ELR (cell line): ENCODE measurements around the gene BORCS6.
A peak's percentile ranks its signal among the peaks of the same experiment; 100 is the strongest.

ENCODE experiments used
- DNase-seq: peaks from one replicate; pipeline ENCODE4 v3.0.0-alpha.2; 2015; ENCODE audit warnings: low read depth

BORCS6 gene

DNA sequence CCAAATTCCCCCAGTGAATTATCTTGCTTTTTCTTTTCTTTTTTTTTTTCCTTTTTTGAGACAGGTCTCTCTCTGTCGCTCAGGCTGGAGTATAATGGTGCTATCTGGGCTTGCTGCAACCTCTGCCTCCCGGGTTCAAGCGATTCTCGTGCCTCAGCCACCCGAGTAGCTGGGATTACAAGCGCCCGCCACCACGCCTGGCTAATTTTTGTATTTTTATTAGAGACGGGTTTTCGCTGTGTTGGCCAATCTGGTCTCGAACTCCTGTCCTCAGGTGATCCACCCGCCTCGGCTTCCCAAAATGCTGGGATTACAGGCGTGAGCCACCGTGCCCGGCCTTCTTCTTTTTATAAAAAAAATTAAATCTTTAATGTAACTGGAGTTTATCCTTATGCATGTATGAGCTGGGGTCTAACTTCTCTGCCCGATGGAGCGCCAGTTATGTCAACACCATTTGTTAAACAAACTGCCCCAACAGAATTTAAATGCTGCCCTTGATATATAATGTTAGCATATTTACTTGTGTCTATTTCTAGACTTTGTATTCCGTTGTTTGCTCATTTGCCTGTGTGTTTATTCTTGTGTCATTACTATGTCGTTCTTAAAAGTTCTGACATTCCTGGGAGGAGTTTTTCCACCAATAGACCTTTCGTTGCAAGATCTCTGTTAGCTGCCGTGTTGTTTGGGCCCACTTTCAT lies 20.9 kb upstream of the BORCS6 start:
- peak; percentile 44 for DNase-seq

DNA sequence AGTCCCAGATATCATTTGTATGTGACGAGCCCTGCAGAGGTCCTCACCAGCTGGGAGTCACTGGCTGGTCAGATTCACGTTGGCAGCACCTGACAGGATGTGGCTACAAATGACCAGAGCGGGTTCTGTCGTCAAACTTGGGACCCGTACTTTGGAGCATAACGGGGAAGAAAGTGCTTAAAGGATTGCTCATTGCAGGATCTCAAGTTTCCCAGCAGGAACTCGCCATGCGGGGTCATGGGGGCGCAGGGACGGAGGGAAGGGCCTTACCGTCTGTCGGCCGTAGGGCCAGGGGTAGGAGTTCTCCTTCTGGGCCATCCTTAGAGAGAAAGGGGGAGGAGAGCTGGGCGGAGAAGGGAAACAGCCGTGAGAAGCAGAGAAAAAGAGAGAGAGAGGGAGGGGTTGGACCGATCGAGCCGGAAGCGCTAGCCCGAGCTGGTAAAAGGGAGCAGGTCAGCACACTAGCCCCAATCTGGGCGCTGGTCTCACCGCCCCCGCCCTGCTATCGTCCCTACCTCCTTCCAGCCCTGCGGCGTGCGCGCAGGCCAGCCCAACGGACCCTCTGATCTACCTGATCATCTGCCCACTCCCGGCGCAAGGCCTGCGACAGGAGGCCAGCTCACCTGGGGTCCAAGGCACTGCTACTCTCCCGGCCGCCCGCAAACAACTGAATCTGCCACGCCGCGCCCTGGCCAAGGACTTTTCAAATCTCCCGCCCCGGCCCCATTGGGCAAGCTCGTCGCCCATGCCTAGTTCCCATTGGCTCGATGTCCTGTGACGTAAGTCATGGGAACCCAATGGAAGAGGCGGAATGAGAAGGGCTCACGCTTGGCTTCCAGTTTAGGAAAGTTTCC lies 20.2 kb upstream of the BORCS6 start, which contains the start of gene AURKB:
Gene AURKB (minus strand): TSS at position 669 of the 854 bp plus-strand sequence. CDS start 351 bp downstream, at position 318.
- DNase-seq, result peak; percentile 99

DNA sequence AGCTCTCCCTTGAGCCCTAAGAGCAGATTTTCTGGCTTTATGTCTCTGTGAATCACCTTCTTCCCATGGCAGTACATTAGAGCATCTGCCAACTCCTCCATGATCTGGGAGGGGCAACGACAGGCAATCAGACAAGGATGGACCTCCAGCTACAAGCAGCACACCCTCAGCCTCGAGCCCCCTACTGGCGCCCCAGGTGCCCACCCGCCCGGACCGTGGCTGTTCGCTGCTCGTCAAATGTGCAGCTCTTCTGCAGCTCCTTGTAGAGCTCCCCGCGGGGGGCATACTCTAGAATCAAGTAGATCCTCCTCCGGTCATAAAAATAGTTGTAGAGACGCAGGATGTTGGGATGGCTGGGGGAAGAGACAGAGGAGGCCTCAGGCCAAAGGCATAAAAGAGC lies 16.6 kb upstream of the BORCS6 start:
- no peak for DNase-seq

DNA sequence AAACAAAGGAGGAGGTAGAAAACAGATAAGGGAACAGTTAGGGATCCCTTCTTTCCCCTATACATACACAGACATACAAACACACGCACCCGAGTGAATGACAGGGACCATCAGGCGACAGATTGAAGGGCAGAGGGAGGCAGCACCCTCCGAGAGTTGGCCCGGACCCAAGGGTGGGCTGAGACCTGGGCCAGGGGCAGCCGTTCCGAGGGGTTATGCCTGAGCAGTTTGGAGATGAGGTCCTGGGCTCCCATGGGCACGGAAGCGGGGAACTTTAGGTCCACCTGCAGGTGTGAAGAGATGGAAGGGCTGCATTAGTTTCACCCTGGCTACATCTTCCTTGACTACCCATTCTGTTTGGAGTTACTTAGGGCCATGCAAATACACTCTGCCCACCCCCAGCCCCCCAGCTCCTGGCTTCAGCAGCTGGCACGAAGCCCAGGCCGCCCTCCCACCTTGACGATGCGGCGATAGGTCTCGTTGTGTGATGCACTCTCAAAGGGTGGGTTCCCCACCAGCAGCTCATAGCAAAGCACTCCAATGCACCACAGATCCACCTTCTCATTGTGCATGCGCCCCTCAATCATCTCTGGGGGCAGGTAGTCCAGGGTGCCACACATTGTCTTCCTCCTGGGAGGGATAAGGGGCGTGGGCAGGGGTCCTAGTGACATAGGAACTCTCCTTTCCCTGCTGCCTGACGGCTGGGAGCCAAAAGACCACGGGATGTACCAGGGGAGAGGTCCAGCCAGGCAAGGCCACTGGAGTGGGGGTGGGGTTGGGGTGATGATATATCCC lies 15.0 kb upstream of the BORCS6 start:
- no peak for DNase-seq

DNA sequence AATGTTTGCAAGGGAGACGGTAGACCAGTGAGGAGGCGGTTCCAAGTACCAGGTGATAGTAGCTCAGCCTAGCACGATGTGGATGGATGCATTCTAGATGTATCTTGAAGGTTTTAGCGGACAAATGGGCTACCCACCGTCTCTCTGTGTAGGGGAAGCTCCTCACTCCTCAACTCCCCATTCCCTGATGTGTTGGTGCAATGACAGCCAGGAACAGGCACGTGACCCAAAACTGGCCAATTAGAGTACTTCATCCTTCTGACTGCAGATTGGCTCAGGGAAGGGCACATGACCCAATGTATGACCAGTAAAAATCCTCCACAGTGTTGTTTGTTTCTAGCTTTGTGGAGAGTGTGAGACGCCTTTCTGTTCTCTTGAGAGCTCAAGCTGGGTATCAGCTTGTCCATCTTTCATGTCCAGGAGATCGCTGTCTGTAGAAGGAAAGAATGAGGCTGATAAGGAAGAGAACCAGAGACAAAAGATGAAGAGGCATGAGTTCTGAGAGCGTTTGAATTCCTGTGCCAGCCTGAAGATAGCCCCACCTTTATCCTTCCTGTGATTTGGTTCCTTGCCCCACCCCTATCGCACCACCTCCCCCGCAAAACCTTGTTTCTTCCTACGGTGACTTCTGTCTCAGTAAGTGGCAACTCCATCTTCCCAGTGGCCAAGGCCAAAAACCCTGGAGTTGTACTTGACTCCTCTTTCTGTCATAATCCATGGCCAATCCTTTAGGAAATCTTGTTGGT lies 2.3 kb upstream of the BORCS6 start:
- peak; percentile 85 for DNase-seq

DNA sequence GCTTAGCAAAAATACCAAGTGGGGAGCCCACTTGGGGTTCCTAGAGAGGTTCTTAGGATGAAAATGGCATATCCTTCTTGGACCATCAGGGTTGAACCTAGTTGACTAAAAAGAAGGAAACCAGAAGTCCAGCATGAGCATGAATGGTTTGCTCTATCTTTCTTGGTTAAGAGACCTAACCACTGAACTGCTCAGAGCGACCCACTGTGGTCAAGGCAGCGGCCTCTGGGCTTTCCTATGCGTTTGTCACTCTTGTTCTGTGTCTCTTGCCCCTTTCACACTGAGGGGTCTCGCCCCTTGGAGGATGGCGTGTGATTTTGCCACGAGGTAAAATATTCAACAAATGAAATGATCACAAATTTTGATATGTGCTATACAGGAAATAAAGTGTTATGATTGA lies 526 bp upstream of the BORCS6 start:
- no peak for DNase-seq

DNA sequence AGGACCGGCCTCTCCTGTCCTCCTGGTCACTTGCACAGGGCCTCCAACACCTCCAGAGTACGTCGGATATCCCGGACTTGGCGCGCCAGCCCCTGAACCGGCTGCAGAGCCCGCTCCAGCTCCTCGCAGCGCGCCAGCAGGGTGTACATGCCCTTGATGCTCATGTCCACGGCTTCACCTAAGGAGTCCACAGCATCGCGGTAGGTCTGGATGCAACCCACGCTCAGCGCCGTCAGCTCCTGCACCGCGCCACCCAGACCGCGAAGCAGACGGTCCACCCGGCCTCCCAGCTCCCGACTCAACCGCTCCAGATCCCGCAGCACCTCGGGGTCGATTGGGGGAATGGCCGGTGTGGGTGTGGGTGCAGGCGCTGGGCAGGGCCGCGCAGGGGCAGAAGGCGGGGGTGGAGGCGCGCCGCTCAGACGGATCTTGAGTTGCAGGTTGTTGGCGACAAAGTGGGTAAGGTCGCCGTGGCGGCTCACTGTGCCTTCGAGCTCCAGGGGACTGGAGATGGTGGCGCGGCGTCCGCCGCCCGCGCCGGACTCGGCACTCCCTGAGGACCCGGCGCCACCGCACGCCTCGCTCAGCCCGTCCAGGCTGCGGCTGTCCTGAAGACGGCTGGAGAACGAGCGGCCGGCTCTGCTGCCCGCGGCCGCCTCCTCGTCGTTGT lies 804 bp downstream of the BORCS6 start:
- DNase-seq, result no peak

DNA sequence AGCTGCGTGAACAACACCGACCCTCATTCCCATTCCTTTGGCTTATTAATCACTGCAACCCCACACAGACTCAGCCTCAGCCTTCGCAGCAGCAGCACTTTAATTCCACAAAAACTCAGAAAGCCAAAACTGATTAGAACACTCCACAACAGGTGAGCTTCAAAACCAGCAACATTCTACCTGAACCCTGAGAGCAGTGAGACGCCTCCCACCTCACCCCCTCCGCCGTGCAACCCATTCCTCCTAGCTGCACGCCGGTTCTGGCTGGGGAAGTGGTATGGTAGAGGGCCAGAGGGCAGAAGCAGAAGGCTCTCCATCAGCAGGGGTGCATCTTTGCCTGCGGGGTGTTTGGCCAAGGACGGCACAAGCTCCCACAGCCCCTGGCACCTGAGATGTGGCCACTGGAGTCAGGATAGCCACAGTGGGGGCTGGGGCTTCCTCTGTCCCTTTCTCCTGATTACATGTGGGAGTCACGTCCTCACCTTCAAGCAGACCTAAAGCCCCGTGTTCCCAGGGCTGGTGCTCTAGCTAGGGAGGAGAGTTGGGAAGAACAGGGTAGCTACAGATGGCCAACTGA lies 1.6 kb downstream of the BORCS6 start:
- no peak for DNase-seq

DNA sequence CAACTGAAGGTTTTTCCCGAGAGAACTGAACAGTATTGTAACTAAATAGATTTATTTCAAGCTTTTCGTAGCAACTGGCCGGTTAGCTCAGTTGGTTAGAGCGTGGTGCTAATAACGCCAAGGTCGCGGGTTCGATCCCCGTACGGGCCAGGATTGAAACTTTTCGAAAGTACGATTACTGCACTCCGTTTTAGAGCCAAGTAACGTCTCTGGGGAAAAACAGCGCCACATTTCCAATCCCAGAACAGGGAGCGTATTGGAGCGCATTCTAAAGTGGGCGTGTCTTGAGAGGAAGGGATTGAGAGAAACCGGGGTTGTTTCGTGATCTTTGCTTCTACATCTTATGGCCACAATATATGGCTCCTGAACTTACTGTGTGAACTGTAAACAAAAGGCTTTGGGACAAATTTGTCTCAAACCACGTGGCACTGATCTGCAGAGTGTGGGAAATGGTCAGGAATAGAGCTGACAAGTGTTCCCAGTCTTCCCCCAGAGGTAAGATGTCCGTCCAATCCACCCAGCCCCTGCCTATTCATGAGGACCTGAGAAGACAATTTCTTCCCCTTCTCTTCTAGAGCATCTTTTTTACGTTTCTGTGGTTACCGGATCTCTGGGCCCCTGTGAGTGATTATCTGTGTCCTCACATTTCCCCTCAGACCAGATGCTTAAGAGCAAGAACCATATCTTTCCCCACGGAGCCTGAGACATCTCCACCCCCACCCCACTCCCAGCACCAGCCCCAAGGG lies 2.3 kb downstream of the BORCS6 start:
- peak; percentile 100 for DNase-seq

DNA sequence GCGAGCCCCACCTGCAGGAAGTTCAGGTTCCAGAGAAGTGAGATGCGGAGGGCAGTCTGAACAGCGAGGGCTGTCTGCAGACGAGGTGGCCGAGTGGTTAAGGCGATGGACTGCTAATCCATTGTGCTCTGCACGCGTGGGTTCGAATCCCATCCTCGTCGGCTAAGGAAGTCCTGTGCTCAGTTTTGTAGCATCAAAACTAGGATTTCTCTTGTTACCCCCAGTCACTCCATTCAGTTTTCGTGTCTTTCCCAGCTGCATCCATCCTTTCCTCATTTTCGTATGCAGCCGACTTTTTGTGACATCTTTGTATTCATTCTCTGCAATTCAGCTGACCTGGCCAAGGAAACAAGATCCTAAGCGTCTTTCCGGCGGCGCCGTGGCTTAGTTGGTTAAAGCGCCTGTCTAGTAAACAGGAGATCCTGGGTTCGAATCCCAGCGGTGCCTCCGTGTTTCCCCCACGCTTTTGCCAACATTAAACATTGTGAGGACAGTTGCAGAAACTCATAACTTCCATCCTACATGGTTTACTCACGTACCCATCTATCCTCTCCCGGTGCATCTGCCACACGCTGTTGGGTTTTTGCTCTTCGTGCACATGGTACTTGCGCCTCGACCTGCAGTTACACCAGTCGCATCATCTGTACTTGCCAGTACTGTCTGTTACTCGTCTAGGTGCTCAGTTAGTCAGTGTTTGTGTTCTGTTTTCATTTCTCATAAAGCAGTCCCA lies 3.0 kb downstream of the BORCS6 start:
- DNase-seq, result peak; percentile 95

DNA sequence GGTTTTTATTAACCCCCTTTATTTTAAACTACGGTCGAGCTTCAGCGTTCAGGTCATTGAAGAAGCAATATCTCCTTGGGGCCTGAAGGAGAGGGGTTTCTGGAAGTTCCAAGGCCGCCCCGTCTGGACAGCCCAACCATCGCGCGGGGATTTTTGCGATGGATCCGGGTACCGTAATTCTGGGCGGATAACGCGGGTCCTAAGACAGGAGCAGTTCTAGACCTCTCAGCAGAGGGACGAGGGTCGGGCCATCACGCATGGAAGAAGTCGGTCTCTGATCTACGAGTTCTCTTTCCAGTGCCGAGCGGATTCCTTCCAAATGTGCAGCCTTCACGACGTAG lies 3.6 kb downstream of the BORCS6 start:
- no peak for DNase-seq

DNA sequence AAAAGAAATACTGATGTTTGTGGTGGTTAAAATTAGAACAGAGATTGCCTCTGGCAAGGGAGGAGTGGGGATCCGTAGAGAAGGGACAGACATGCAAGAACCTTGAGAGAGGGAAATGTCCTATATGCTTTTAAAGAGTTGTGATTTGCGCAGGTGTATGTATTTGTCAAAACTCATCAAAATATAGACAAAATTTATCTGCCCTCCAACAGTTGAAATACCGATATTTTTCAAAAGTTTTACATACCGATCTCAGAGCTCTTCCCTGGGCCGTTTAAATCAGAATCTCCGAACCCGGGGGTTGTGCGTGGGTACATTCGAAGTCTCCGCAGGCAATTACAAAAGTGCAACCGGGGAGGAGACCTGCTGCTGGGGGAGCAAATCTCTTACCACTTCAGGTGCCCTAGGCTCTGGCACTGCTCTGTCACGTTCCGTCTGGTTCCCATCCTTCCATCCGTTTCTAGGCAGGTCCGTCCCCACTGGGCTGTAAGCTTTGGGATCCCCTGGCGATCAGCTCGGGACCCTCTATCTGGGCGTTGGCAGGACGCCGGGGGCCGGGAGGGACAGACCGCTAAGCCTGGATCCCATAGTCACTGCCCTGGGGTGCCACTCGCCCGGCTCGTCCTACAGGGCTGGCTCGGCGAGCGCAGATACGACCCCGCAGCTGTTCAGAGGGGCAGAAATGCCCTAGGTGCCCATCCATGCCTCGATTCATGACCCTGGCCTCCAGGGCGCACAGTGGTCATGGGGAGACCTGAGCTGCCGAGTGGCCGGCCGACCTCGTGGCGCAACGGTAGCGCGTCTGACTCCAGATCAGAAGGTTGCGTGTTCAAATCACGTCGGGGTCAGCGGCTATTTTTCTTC lies 4.2 kb downstream of the BORCS6 start:
- peak; percentile 67 for DNase-seq

DNA sequence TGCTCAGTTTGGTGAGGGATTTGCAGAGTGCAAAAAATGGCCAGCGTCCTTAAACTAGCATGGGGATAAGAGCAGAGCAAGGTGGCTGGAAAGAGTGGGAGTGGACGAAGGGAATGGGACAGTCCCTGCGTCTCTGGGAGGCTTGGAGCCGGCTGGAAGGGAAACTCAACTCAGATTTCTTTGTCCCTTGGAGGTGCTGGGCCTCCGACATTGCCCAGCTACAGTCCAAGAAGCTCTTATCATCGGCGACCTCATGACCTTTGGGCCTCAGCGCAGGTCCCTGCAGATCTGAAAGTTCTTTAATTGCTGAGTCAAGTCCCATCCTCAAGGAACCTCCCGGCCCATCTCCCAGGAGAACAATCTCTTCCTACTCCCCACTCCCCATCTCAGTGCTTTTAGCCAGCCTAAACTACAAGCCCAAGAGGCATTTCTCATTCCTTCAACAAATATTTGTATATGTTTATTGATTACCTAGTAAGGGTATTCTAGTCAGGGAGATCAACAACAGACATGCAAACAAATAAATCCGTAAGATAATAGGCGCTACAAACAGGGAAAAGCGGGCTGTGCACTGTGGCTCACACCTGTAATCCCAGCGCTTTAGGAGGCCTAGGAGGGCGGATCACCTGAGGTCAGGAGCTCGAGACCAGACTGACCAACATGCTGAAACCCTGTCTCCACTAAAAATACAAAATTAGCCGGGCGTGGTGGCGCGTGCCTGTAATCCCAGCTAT lies 12.8 kb downstream of the BORCS6 start:
- DNase-seq, result no peak

DNA sequence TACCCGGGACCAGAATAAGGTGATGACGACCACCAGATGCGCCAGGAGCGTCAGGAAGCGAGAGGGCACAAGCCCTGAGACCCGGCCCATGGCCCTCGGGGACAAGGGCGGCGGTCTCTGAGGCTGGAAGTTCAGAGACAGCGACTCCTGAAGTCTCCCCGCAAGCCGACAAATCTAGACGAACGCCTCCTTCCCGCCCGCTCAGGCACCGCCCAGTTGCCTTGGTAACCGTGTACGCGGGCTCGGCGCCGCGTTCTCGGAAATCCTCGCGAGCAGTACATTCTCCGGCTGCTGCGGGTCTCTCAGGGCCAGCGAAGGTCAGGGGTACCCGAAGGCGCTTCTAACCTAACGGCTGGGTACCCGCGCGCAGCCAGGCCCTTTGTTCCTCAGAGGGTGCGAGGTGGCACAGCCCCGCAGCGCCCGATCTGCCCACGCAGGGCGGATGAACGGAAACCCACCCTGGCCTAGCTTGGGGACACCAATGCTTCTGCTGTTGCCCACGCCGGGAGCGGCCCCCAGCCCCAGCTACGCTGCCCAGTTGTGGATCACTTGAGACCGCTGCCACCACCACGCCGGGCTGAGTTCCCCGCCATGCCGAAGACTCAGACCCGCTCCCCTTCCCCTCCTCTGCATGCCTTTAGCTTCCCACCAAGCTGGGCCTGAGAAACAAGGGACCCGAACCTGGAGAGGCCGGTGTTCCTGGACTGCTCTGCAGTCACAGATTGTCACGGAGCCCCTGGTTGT lies 13.6 kb downstream of the BORCS6 start, which contains the start of gene TMEM107:
Gene TMEM107 (minus strand): TSS at position 184 of the 744 bp plus-strand sequence. CDS start 94 bp downstream, at position 90.
- DNase-seq, result peak; percentile 94

DNA sequence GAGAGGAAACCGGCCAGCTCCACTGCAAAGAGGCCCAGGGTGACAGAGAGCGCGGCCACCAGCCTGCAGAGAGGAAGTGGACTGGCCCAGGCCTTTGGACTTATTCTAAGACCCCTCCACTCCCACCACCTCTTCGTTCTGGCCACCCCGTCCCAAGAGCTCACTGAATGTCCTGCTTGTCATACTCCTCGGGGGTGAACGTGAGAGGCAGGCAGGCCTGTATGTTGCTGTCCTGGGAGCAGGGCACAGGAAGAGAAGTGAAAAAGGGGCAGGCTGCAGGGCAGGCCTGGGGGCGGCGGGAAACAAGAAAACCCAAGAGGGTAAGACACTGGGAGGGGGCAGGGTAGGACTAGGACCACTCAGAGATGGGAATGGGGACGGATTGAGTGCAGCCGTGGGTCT lies 14.2 kb downstream of the BORCS6 start:
- peak; percentile 52 for DNase-seq

DNA sequence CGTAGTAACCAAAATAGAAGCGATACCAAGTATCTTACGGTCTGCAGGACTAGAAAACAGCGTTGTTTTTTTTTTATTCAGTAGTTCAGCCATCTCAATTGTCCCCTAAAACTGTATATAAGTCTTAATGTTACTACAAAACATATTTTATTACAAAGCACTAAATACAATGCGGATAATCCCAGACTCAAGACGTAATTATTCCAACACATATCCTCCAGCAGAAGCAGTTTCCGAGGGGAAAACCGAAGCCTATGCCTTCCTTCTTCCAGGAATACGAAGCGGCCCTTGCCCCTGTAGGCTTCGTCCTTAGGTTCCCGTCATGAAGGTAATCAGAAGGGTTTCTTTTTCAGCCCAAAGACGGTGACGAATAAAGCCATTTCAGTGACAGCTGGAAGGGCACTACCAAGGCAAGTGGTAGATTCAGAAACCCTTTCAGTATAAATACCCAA lies 16.1 kb downstream of the BORCS6 start:
- DNase-seq, result no peak
